ENCODE measurements around the gene TRIM5. TPM values are rescaled to one million over a fixed set of nuclear protein-coding genes. Genes with fewer than 3 reads are reported as not detected.
A peak's percentile ranks its signal among the peaks of the same experiment; 100 is the strongest.
"Not testable (repeated sequence)": the region's sequence is repeated elsewhere in the genome, so short reads cannot be mapped to it uniquely, and the experiment has no call there.

The TRIM5 gene
- total RNA-seq (2014; rRNA removed; shearing (Covaris generic)) = 37.2 and 51.1 TPM in 2 replicates

- Histone ChIP-seq H3K36me3 (peaks cover 32% of the 10 kb centered on the region), H3K4me3 (peak within 1 kb of the TSS; percentile 40), H3K27ac (peak within 1 kb of the TSS; percentile 96), H3K9me3 (replicated peaks) (no peaks in the 10 kb centered on the region), H3K4me1 (replicated peaks) (peaks cover 19% of the 10 kb centered on the region), H3K27me3 (replicated peaks) (no peaks in the 10 kb centered on the region)
- peak; percentile 96 to 99 for DNase-seq (ENCODE audit: low read depth in 1 of 2, low spot score in 2 of 2)
These were observed at the start of gene TRIM5 for GRCh38 chr11:5684646-5685362. Gene TRIM5 (minus strand): TSS chr11:5685074. CDS start chr11:5680177, 4,897 bp downstream.

- no peak overlapping the region for H3K4me3 ChIP-seq
- no peak overlapping the region for H3K27ac ChIP-seq
- H3K4me1 ChIP-seq (replicated peaks) = no peaks in the 10 kb centered on the region
- no peaks in the 10 kb centered on the region; the same call in 1 of the 2 replicates for H3K9me3 ChIP-seq (replicated peaks)
- DNase-seq (ENCODE audit: low read depth in 1 of 2, low spot score in 2 of 2) = no peak
- H3K36me3 ChIP-seq = no peaks in the 10 kb centered on the region
- H3K27me3 ChIP-seq (replicated peaks) = peaks cover 7% of the 10 kb centered on the region
These were observed 42.8 kb upstream of the TRIM5 start for GRCh38 chr11:5727691-5728090.

- H3K36me3 ChIP-seq = no peaks in the 10 kb centered on the region
- no peaks in the 10 kb centered on the region; the same call in none of the 2 replicates for H3K27me3 ChIP-seq (replicated peaks)
- no peak for DNase-seq (ENCODE audit: low read depth in 1 of 2, low spot score in 2 of 2)
- no peak overlapping the region for H3K27ac ChIP-seq
- no peaks in the 10 kb centered on the region for H3K4me1 ChIP-seq (replicated peaks)
- no peak overlapping the region for H3K4me3 ChIP-seq
- no peaks in the 10 kb centered on the region; the same call in 1 of the 2 replicates for H3K9me3 ChIP-seq (replicated peaks)
These were observed 41.5 kb upstream of the TRIM5 start for GRCh38 chr11:5726351-5726750.

- Histone ChIP-seq H3K36me3 (no peaks in the 10 kb centered on the region), H3K4me1 (replicated peaks) (no peaks in the 10 kb centered on the region), H3K4me3 (no peak overlapping the region), H3K9me3 (replicated peaks) (peaks cover 3% of the 10 kb centered on the region; the same call in 1 of the 2 replicates), H3K27ac (no peak overlapping the region), H3K27me3 (replicated peaks) (no peaks in the 10 kb centered on the region; the same call in none of the 2 replicates)
- DNase-seq (ENCODE audit: low read depth in 1 of 2, low spot score in 2 of 2) = no peak
These were observed 37.7 kb upstream of the TRIM5 start for GRCh38 chr11:5722622-5723021.

- Histone ChIP-seq H3K27me3 (replicated peaks) (no peaks in the 10 kb centered on the region; the same call in none of the 2 replicates), H3K4me3 (no peak overlapping the region), H3K36me3 (no peaks in the 10 kb centered on the region), H3K9me3 (replicated peaks) (peaks cover 3% of the 10 kb centered on the region; the same call in 1 of the 2 replicates), H3K27ac (no peak overlapping the region), H3K4me1 (replicated peaks) (no peaks in the 10 kb centered on the region)
- no peak for DNase-seq (ENCODE audit: low read depth in 1 of 2, low spot score in 2 of 2)
These were observed 35.0 kb upstream of the TRIM5 start for GRCh38 chr11:5719703-5720495.

GRCh38 chr11:5716518-5716917, 31.6 kb upstream of the TRIM5 start:
- H3K4me3 ChIP-seq; H3K9me3 ChIP-seq (replicated peaks); DNase-seq (ENCODE audit: low read depth in 1 of 2, low spot score in 2 of 2); H3K27ac ChIP-seq; H3K4me1 ChIP-seq (replicated peaks); H3K27me3 ChIP-seq (replicated peaks); H3K36me3 ChIP-seq: not testable (repeated sequence)

- Histone ChIP-seq H3K9me3 (replicated peaks) (0 out of 2 replicates have a peak, but pooled peaks cover 3% of the 10 kb centered on the region), H3K27ac (no peak overlapping the region), H3K4me1 (replicated peaks) (no peaks in the 10 kb centered on the region), H3K4me3 (no peak overlapping the region), H3K27me3 (replicated peaks) (no peaks in the 10 kb centered on the region), H3K36me3 (peaks cover 14% of the 10 kb centered on the region)
- no peak for DNase-seq (ENCODE audit: low read depth in 1 of 2, low spot score in 2 of 2)
These were observed 28.8 kb upstream of the TRIM5 start for GRCh38 chr11:5713695-5714094.

GRCh38 chr11:5712507-5712906, 27.6 kb upstream of the TRIM5 start:
- no peak for DNase-seq (ENCODE audit: low read depth in 1 of 2, low spot score in 2 of 2)
- no peak overlapping the region for H3K4me3 ChIP-seq
- H3K9me3 ChIP-seq (replicated peaks) = no peaks in the 10 kb centered on the region

GRCh38 chr11:5705688-5706087, 20.8 kb upstream of the TRIM5 start:
- Histone ChIP-seq H3K9me3 (replicated peaks) (no peaks in the 10 kb centered on the region), H3K4me1 (replicated peaks) (no peaks in the 10 kb centered on the region), H3K27ac (no peak overlapping the region), H3K36me3 (peaks cover 80% of the 10 kb centered on the region), H3K4me3 (no peak overlapping the region), H3K27me3 (replicated peaks) (no peaks in the 10 kb centered on the region)
- DNase-seq (ENCODE audit: low read depth in 1 of 2, low spot score in 2 of 2) = no peak

More at GRCh38 chr11:5712507-5712906, 27.6 kb upstream of the TRIM5 start:
- Histone ChIP-seq H3K36me3 (peaks cover 24% of the 10 kb centered on the region), H3K4me1 (replicated peaks) (no peaks in the 10 kb centered on the region), H3K27me3 (replicated peaks) (no peaks in the 10 kb centered on the region), H3K27ac (no peak overlapping the region)

GRCh38 chr11:5703741-5704536, 19.1 kb upstream of the TRIM5 start:
- Histone ChIP-seq H3K9me3 (replicated peaks) (no peaks in the 10 kb centered on the region), H3K27me3 (replicated peaks) (no peaks in the 10 kb centered on the region), H3K4me3 (no peak overlapping the region), H3K4me1 (replicated peaks) (no peaks in the 10 kb centered on the region), H3K36me3 (peaks cover 75% of the 10 kb centered on the region), H3K27ac (no peak overlapping the region)
- no peak for DNase-seq (ENCODE audit: low read depth in 1 of 2, low spot score in 2 of 2)

- Histone ChIP-seq H3K4me3 (no peak overlapping the region), H3K27ac (no peak overlapping the region), H3K27me3 (replicated peaks) (no peaks in the 10 kb centered on the region), H3K4me1 (replicated peaks) (no peaks in the 10 kb centered on the region), H3K9me3 (replicated peaks) (no peaks in the 10 kb centered on the region), H3K36me3 (peaks cover 76% of the 10 kb centered on the region)
- no peak for DNase-seq (ENCODE audit: low read depth in 1 of 2, low spot score in 2 of 2)
These were observed 16.2 kb upstream of the TRIM5 start for GRCh38 chr11:5701055-5701577.

- no peak overlapping the region for H3K4me3 ChIP-seq
- no peak overlapping the region for H3K27ac ChIP-seq
- peaks cover 75% of the 10 kb centered on the region for H3K36me3 ChIP-seq
- H3K9me3 ChIP-seq (replicated peaks) = no peaks in the 10 kb centered on the region
- no peaks in the 10 kb centered on the region for H3K4me1 ChIP-seq (replicated peaks)
- no peaks in the 10 kb centered on the region for H3K27me3 ChIP-seq (replicated peaks)
- no peak for DNase-seq (ENCODE audit: low read depth in 1 of 2, low spot score in 2 of 2)
These were observed 15.7 kb upstream of the TRIM5 start for GRCh38 chr11:5700421-5701054.

- no peaks in the 10 kb centered on the region for H3K4me1 ChIP-seq (replicated peaks)
- H3K9me3 ChIP-seq (replicated peaks) = no peaks in the 10 kb centered on the region
- H3K4me3 ChIP-seq = no peak overlapping the region
- H3K36me3 ChIP-seq = peaks cover 68% of the 10 kb centered on the region
- no peak for DNase-seq (ENCODE audit: low read depth in 1 of 2, low spot score in 2 of 2)
- no peaks in the 10 kb centered on the region for H3K27me3 ChIP-seq (replicated peaks)
- H3K27ac ChIP-seq = no peak overlapping the region
These were observed 13.4 kb upstream of the TRIM5 start for GRCh38 chr11:5698281-5698680.

Measured in SJSA1 (cell line).